ENCODE measurements around the gene IRAK1BP1. TPM values are rescaled to one million over a fixed set of nuclear protein-coding genes. Genes with fewer than 3 reads are reported as not detected.

IRAK1BP1 gene
- polyA plus RNA-seq, 3 donors, result 0.04 to 0.08 (median 0.04) TPM

DNA sequence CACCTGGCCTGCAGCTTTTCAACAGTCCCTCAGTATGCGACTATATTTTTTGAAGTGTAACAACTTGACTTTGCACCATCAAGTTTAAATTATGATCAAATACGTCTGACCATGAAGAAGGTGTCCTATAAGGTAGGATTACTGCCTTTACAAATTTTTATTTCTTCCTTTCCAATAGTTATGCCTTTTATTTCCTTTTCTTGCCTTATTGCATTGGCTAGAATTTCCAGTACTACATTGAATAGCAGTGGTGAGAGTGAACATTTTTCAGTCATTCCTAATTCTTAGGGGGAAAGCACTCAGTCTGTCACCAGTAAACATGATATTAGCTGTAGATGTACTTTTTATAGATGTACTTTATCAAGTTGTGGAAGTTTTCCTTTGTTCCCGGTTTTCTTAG lies 81.4 kb downstream of the IRAK1BP1 start:
- Histone ChIP-seq H3K4me2 (replicated peaks; ENCODE audit: extremely low read depth, low read length, poor library complexity, severe bottlenecking) (no peak overlapping the region), H3K9ac (ENCODE audit: insufficient read depth, low read length, poor library complexity, severe bottlenecking) (no peak overlapping the region), H3K4me3 (replicated peaks in 1 of 3; ENCODE audit: low read depth in 2 of 3, low read length in 3 of 3) (no peak overlapping the region), H2AFZ (ENCODE audit: insufficient read depth, low read depth, low read length, poor library complexity, severe bottlenecking) (no peak overlapping the region), H4K20me1 (ENCODE audit: insufficient read depth, low read length) (peaks cover 4% of the 10 kb centered on the region), H3K36me3 (replicated peaks in 1 of 2; ENCODE audit: control insufficient read depth in 1 of 2, insufficient read depth in 2 of 2, low read length in 2 of 2) (peaks cover 96 to 100% of the 10 kb centered on the region in 2 donors), H3K27ac (ENCODE audit: low read depth in 1 of 2, low read length in 2 of 2) (no peak overlapping the region), H3K27me3 (ENCODE audit: control insufficient read depth in 2 of 2, insufficient read depth in 2 of 2, low read length in 2 of 2) (no peaks in the 10 kb centered on the region), H3K9me3 (replicated peaks in 1 of 2; ENCODE audit: control insufficient read depth in 1 of 2, insufficient read depth in 1 of 2, low read length in 2 of 2) (peaks cover 14 to 31% of the 10 kb centered on the region in 2 donors), H3K79me2 (ENCODE audit: insufficient read depth, low read length) (peaks cover 4% of the 10 kb centered on the region), H3K4me1 (ENCODE audit: control insufficient read depth in 1 of 2, insufficient read depth in 2 of 2, low read length in 2 of 2) (no peaks in the 10 kb centered on the region)
- no peak for DNase-seq
- intact Hi-C loops (cut with micrococcal nuclease), result no loop called here
- Mint-ChIP-seq H3K9me3 (peaks cover 13 to 24% (median 22%) of the 10 kb centered on the region in 7 donors), H3K36me3 (peaks cover 87 to 96% of the 10 kb centered on the region in 2 donors), H3K4me1 (peaks cover 3% of the 10 kb centered on the region), H3K4me3 (no peak overlapping the region), H3K27ac (no peak overlapping the region), H3K27me3 (ENCODE audit: low read depth in 3 of 3) (no peaks in the 10 kb centered on the region)
- no CpG with 5 or more reads among the region's 3 CpGs for WGBS (ENCODE audit: insufficient coverage)
- TF ChIP-seq, protein P1, sequence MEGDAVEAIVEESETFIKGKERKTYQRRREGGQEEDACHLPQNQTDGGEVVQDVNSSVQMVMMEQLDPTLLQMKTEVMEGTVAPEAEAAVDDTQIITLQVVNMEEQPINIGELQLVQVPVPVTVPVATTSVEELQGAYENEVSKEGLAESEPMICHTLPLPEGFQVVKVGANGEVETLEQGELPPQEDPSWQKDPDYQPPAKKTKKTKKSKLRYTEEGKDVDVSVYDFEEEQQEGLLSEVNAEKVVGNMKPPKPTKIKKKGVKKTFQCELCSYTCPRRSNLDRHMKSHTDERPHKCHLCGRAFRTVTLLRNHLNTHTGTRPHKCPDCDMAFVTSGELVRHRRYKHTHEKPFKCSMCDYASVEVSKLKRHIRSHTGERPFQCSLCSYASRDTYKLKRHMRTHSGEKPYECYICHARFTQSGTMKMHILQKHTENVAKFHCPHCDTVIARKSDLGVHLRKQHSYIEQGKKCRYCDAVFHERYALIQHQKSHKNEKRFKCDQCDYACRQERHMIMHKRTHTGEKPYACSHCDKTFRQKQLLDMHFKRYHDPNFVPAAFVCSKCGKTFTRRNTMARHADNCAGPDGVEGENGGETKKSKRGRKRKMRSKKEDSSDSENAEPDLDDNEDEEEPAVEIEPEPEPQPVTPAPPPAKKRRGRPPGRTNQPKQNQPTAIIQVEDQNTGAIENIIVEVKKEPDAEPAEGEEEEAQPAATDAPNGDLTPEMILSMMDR (IDR thresholded peaks at IDR 0.05), result no peak

- H3K36me3 Mint-ChIP-seq, result peaks cover 86 to 91% of the 10 kb centered on the region in 2 donors
- intact Hi-C loops (cut with micrococcal nuclease), result no loop called here
- no CpG with 5 or more reads among the region's 1 CpG for WGBS (ENCODE audit: insufficient coverage)
Measured at GRCh38 chr6:78952362-78952761, 85.0 kb downstream of the IRAK1BP1 start.

More at GRCh38 chr6:78952362-78952761, 85.0 kb downstream of the IRAK1BP1 start:
- Histone ChIP-seq H2AFZ (ENCODE audit: insufficient read depth, low read depth, low read length, poor library complexity, severe bottlenecking) (no peak overlapping the region), H3K9ac (ENCODE audit: insufficient read depth, low read length, poor library complexity, severe bottlenecking) (no peak overlapping the region), H3K27me3 (ENCODE audit: control insufficient read depth in 2 of 2, insufficient read depth in 2 of 2, low read length in 2 of 2) (no peaks in the 10 kb centered on the region), H3K4me2 (replicated peaks; ENCODE audit: extremely low read depth, low read length, poor library complexity, severe bottlenecking) (no peak overlapping the region), H3K36me3 (replicated peaks in 1 of 2; ENCODE audit: control insufficient read depth in 1 of 2, insufficient read depth in 2 of 2, low read length in 2 of 2) (peaks cover 96 to 99% of the 10 kb centered on the region in 2 donors), H4K20me1 (ENCODE audit: insufficient read depth, low read length) (peaks cover 4% of the 10 kb centered on the region), H3K27ac (ENCODE audit: low read depth in 1 of 2, low read length in 2 of 2) (no peak overlapping the region), H3K79me2 (ENCODE audit: insufficient read depth, low read length) (peaks cover 9% of the 10 kb centered on the region), H3K4me3 (replicated peaks in 1 of 3; ENCODE audit: low read depth in 2 of 3, low read length in 3 of 3) (no peak overlapping the region), H3K9me3 (replicated peaks in 1 of 2; ENCODE audit: control insufficient read depth in 1 of 2, insufficient read depth in 1 of 2, low read length in 2 of 2) (peaks cover 14 to 31% of the 10 kb centered on the region in 2 donors), H3K4me1 (ENCODE audit: control insufficient read depth in 1 of 2, insufficient read depth in 2 of 2, low read length in 2 of 2) (no peaks in the 10 kb centered on the region)
- no peak for DNase-seq
- no peak overlapping the region for H3K4me3 Mint-ChIP-seq
- no peaks in the 10 kb centered on the region for H3K27me3 Mint-ChIP-seq (ENCODE audit: low read depth in 3 of 3)
- TF ChIP-seq, protein P1 (IDR thresholded peaks at IDR 0.05), result no peak
- H3K4me1 Mint-ChIP-seq, result no peaks in the 10 kb centered on the region
- peaks cover 13 to 28% (median 22%) of the 10 kb centered on the region in 7 donors for H3K9me3 Mint-ChIP-seq
- no peak overlapping the region for H3K27ac Mint-ChIP-seq

Other genes starting within 250 kb of the IRAK1BP1 start
- gene PHIP, start 210.7 kb downstream of the IRAK1BP1 start, polyA plus RNA-seq, result 10 to 100 TPM in 1 of 3 donors, 1 to 10 TPM in 2; 3.2 to 10.8 (median 5.1) TPM